Peyer's patch (tissue), 4 donors: ENCODE data around the gene VTI1A.

Experiments
- CTCF ChIP-seq, 6 experiments: fragments of 450-650 bp in 4 of 6; fragments of 200-600 bp in 2 of 6; sonication (generic) in 1 of 6; IDR thresholded peaks; one replicate each; pipeline ENCODE4 v1.5.1; 2017 to 2019; ENCODE audit warnings: antibody characterized with exemption in 6 of 6, mild to moderate bottlenecking in 3 of 6, moderate library complexity in 1 of 6
- POLR2A ChIP-seq, 2 donors: fragments of 450-650 bp; IDR thresholded peaks; one replicate each; pipeline ENCODE4 v1.5.1; 2017; ENCODE audit warnings: antibody characterized with exemption in 2 of 2, mild to moderate bottlenecking in 2 of 2, moderate library complexity in 2 of 2

GRCh38 chr10:112402917-112403316 is 44.1 kb upstream of the VTI1A start:
- TF ChIP-seq CTCF (IDR thresholded peaks at IDR 0.05) (no peak), POLR2A (IDR thresholded peaks at IDR 0.05) (no peak)
